PFSK-1 (cell line): Measurements from ENCODE around the gene NDUFV3.

Experiments
- REST ChIP-seq, 2 experiments: IDR thresholded peaks; 2 replicates each; pipeline versions ENCODE4 v1.6.1 to v1.8.0; 2011 to 2012; ENCODE audit warnings: low read depth in 2 of 2, low read length in 2 of 2, control low read depth in 1 of 2, inconsistent platforms in 1 of 2, mild to moderate bottlenecking in 1 of 2, moderate library complexity in 1 of 2; ENCODE audit not compliant: insufficient read depth in 1 of 2
- TAF1 ChIP-seq: IDR thresholded peaks from 2 replicates; pipeline ENCODE4 v1.6.1; 2012; ENCODE audit warnings: low read length, control low read depth, borderline replicate concordance; ENCODE audit not compliant: insufficient read depth

GRCh38 chr21:42864286-42864685, 28.8 kb upstream of the NDUFV3 start:
- no peak for TF ChIP-seq REST (IDR thresholded peaks at IDR 0.05; ENCODE audit: insufficient read depth in 1 of 2, low read depth in 2 of 2, low read length in 2 of 2)
- no peak for TF ChIP-seq TAF1
